NCI-H82 treated with DMSO at 0.1 percent for 48 hours (cell line): ENCODE data around the gene FCHSD2.

Experiments
- DNase-seq: peaks from one replicate; lab custom pipeline; 2025; ENCODE audit not compliant: unreplicated experiment; lab: John Stamatoyannopoulos, UW

Gene FCHSD2

GRCh38 chr11:73142128-73142377 is at the start of gene FCHSD2:
Gene FCHSD2 (minus strand): TSS chr11:73142318. CDS start chr11:73141877, 441 bp downstream.
- no peak for DNase-seq

GRCh38 chr11:73191151-73191550 is 49.0 kb upstream of the FCHSD2 start:
- DNase-seq = no peak

- no peak for DNase-seq
Observed at GRCh38 chr11:73190557-73190885, 48.4 kb upstream of the FCHSD2 start.

- no peak for DNase-seq
Observed at GRCh38 chr11:73189723-73190556, 47.8 kb upstream of the FCHSD2 start.

- no peak for DNase-seq
Observed at GRCh38 chr11:73189315-73189714, 47.2 kb upstream of the FCHSD2 start.

GRCh38 chr11:73188301-73188700 is 46.2 kb upstream of the FCHSD2 start:
- no peak for DNase-seq

- no peak for DNase-seq
Observed at GRCh38 chr11:73187854-73188253, 45.7 kb upstream of the FCHSD2 start.

GRCh38 chr11:73186886-73187285 is 44.8 kb upstream of the FCHSD2 start:
- DNase-seq = no peak

- DNase-seq = no peak
Observed at GRCh38 chr11:73186294-73186850, 44.3 kb upstream of the FCHSD2 start.

GRCh38 chr11:73185680-73186293 is 43.7 kb upstream of the FCHSD2 start:
- no peak for DNase-seq

- peak; percentile 42 for DNase-seq
Observed at GRCh38 chr11:73184953-73185671, 43.0 kb upstream of the FCHSD2 start.

- DNase-seq = no peak
Observed at GRCh38 chr11:73182824-73183321, 40.8 kb upstream of the FCHSD2 start.

- no peak for DNase-seq
Observed at GRCh38 chr11:73178681-73179080, 36.6 kb upstream of the FCHSD2 start.

GRCh38 chr11:73177778-73178539 is 35.8 kb upstream of the FCHSD2 start:
- no peak for DNase-seq

GRCh38 chr11:73177380-73177777 is 35.3 kb upstream of the FCHSD2 start:
- DNase-seq = no peak

GRCh38 chr11:73176874-73177155 is 34.7 kb upstream of the FCHSD2 start:
- no peak for DNase-seq

GRCh38 chr11:73176145-73176873 is 34.2 kb upstream of the FCHSD2 start:
- no peak for DNase-seq

GRCh38 chr11:73175551-73176144 is 33.5 kb upstream of the FCHSD2 start:
- DNase-seq = no peak

GRCh38 chr11:73174495-73174791 is 32.3 kb upstream of the FCHSD2 start:
- DNase-seq = no peak

GRCh38 chr11:73173755-73174494 is 31.8 kb upstream of the FCHSD2 start:
- DNase-seq = no peak
